Measurements from ENCODE around the gene TEPSIN.

TEPSIN gene

GRCh38 chr17:81271226-81271625 is 32.4 kb upstream of the TEPSIN start:
- Histone ChIP-seq H3K4me1 (no peaks in the 10 kb centered on the region), H3K79me2 (no peaks in the 10 kb centered on the region), H3K27ac (no peak overlapping the region), H2AFZ (no peak overlapping the region), H3K9ac (no peak overlapping the region), H3K9me3 (ENCODE audit: control insufficient read depth, low read length) (no peaks in the 10 kb centered on the region), H3K36me3 (ENCODE audit: control insufficient read depth, insufficient read depth, low read length) (no peaks in the 10 kb centered on the region), H3K4me2 (ENCODE audit: low read length) (no peak overlapping the region), H3K4me3 (ENCODE audit: low read depth, low read length) (no peak overlapping the region), H3K27me3 (ENCODE audit: control insufficient read depth, insufficient read depth, low read length) (no peaks in the 10 kb centered on the region)
- TF ChIP-seq CTCF (IDR thresholded peaks at IDR 0.05) = no peak

GRCh38 chr17:81270279-81270678 is 31.4 kb upstream of the TEPSIN start:
- no peak for TF ChIP-seq CTCF (IDR thresholded peaks at IDR 0.05)
- no peak overlapping the region for H3K4me3 ChIP-seq (ENCODE audit: low read depth, low read length)
- H3K4me1 ChIP-seq = no peaks in the 10 kb centered on the region
- no peak overlapping the region for H3K4me2 ChIP-seq (ENCODE audit: low read length)
- H3K27me3 ChIP-seq (ENCODE audit: control insufficient read depth, insufficient read depth, low read length) = no peaks in the 10 kb centered on the region
- no peaks in the 10 kb centered on the region for H3K36me3 ChIP-seq (ENCODE audit: control insufficient read depth, insufficient read depth, low read length)
- no peak overlapping the region for H3K27ac ChIP-seq
- peaks cover 3% of the 10 kb centered on the region for H3K79me2 ChIP-seq
- no peak overlapping the region for H2AFZ ChIP-seq
- no peak overlapping the region for H3K9ac ChIP-seq
- no peaks in the 10 kb centered on the region for H3K9me3 ChIP-seq (ENCODE audit: control insufficient read depth, low read length)

GRCh38 chr17:81267390-81268067 is 28.7 kb upstream of the TEPSIN start:
- Histone ChIP-seq H3K27ac (no peak overlapping the region), H3K9me3 (ENCODE audit: control insufficient read depth, low read length) (no peaks in the 10 kb centered on the region), H3K9ac (no peak overlapping the region), H3K27me3 (ENCODE audit: control insufficient read depth, insufficient read depth, low read length) (no peaks in the 10 kb centered on the region), H3K4me3 (ENCODE audit: low read depth, low read length) (no peak overlapping the region), H3K4me2 (ENCODE audit: low read length) (no peak overlapping the region), H3K36me3 (ENCODE audit: control insufficient read depth, insufficient read depth, low read length) (no peaks in the 10 kb centered on the region), H3K4me1 (no peaks in the 10 kb centered on the region), H3K79me2 (peaks cover 3% of the 10 kb centered on the region), H2AFZ (no peak overlapping the region)
- TF ChIP-seq CTCF (IDR thresholded peaks at IDR 0.05) = no peak

- no peak overlapping the region for H3K4me2 ChIP-seq (ENCODE audit: low read length)
- H3K27ac ChIP-seq = no peak overlapping the region
- H3K9ac ChIP-seq = no peak overlapping the region
- H3K27me3 ChIP-seq (ENCODE audit: control insufficient read depth, insufficient read depth, low read length) = no peaks in the 10 kb centered on the region
- no peak overlapping the region for H2AFZ ChIP-seq
- H3K4me3 ChIP-seq (ENCODE audit: low read depth, low read length) = no peak overlapping the region
- H3K4me1 ChIP-seq = no peaks in the 10 kb centered on the region
- TF ChIP-seq CTCF (IDR thresholded peaks at IDR 0.05) = no peak
- peaks cover 3% of the 10 kb centered on the region for H3K79me2 ChIP-seq
- H3K36me3 ChIP-seq (ENCODE audit: control insufficient read depth, insufficient read depth, low read length) = no peaks in the 10 kb centered on the region
- no peaks in the 10 kb centered on the region for H3K9me3 ChIP-seq (ENCODE audit: control insufficient read depth, low read length)
These were observed 26.7 kb upstream of the TEPSIN start for GRCh38 chr17:81265576-81265975.

GRCh38 chr17:81264640-81265039 is 25.8 kb upstream of the TEPSIN start:
- H3K36me3 ChIP-seq (ENCODE audit: control insufficient read depth, insufficient read depth, low read length) = no peaks in the 10 kb centered on the region

More at GRCh38 chr17:81264640-81265039, 25.8 kb upstream of the TEPSIN start:
- TF ChIP-seq CTCF (IDR thresholded peaks at IDR 0.05) = no peak
- H3K4me2 ChIP-seq (ENCODE audit: low read length) = no peak overlapping the region
- H3K27ac ChIP-seq = no peak overlapping the region
- no peak overlapping the region for H3K9ac ChIP-seq
- no peak overlapping the region for H2AFZ ChIP-seq
- H3K4me1 ChIP-seq = no peaks in the 10 kb centered on the region
- no peaks in the 10 kb centered on the region for H3K9me3 ChIP-seq (ENCODE audit: control insufficient read depth, low read length)
- H3K27me3 ChIP-seq (ENCODE audit: control insufficient read depth, insufficient read depth, low read length) = no peaks in the 10 kb centered on the region
- H3K79me2 ChIP-seq = peaks cover 3% of the 10 kb centered on the region
- no peak overlapping the region for H3K4me3 ChIP-seq (ENCODE audit: low read depth, low read length)

All from parathyroid adenoma (tissue), 2 donors.